A549 (cell line): Measurements from ENCODE around the gene SORT1. TPM values are rescaled to one million over a fixed set of nuclear protein-coding genes. Genes with fewer than 3 reads are reported as not detected.
A peak's percentile ranks its signal among the peaks of the same experiment; 100 is the strongest.
"Not testable (repeated sequence)": the region's sequence is repeated elsewhere in the genome, so short reads cannot be mapped to it uniquely, and the experiment has no call there.

Experiments used
- ATAC-seq, 2 experiments: fragments of 200-7000 bp in 1 of 2; fragments of >200 bp in 1 of 2; cut with Nextera tagmentation in 1 of 2; cut with Tn5 transposase in 1 of 2; 3 replicates each; pipeline versions ENCODE4 v1.8.0 to v1.9.1; 2018 to 2020; ENCODE audit warnings: mild to moderate bottlenecking in 1 of 2, moderate library complexity in 1 of 2
- CTCF ChIA-PET: fragments of 300-600 bp; sonication (Branson Sonifier 250); formaldehyde crosslinking; extraction: SDS; loops from one replicate; lab custom pipeline; 2021; ENCODE audit warnings: antibody characterized with exemption, inconsistent platforms; lab: Yijun Ruan, JAX
- POLR2A ChIA-PET: fragments of 350-600 bp; formaldehyde crosslinking; extraction: SDS; loops from one replicate; lab custom pipeline; 2021; ENCODE audit warnings: antibody characterized with exemption, inconsistent platforms; lab: Yijun Ruan, JAX
- DNase-seq, 2 experiments: peaks; one replicate each; pipeline versions ENCODE4 v3.0.0 to v3.0.0-alpha.2; 2011 to 2016; ENCODE audit warnings: low read depth in 1 of 2, low spot score in 1 of 2
- FAIRE-seq: peaks from 2 replicates; lab custom pipeline; 2011; peaks lifted over from hg19 to GRCh38; lab: Jason Lieb, UNC
- H3K27ac ChIP-seq, 2 experiments: fragments of >200 bp; sonication (Bioruptor Twin); formaldehyde crosslinking; 3 replicates each; pipeline ENCODE4 v1.5.1; 2016 to 2017
- H3K4me1 ChIP-seq: fragments of >200 bp; sonication (Bioruptor Twin); formaldehyde crosslinking; 3 replicates; pipeline ENCODE4 v1.6.1; 2016
- H3K4me2 ChIP-seq: fragments of >200 bp; sonication (Bioruptor Twin); formaldehyde crosslinking; 3 replicates; pipeline ENCODE4 v1.6.1; 2016
- H3K4me3 ChIP-seq: fragments of >200 bp; sonication (Bioruptor Twin); formaldehyde crosslinking; 3 replicates; pipeline ENCODE4 v1.5.1; 2016
- H3K9me3 ChIP-seq: fragments of >200 bp; sonication (Bioruptor Twin); formaldehyde crosslinking; 3 replicates; pipeline ENCODE4 v1.6.1; 2016
- CBX8 ChIP-seq: fragments of 200-600 bp; sonication (generic); IDR thresholded peaks from 2 replicates; pipeline ENCODE4 v1.6.1; 2016
- ESRRA ChIP-seq: fragments of 150-350 bp; IDR thresholded peaks from 2 replicates; pipeline ENCODE4 v1.6.1; 2014; ENCODE audit warnings: mild to moderate bottlenecking, low read length, borderline replicate concordance
- KDM1A ChIP-seq: fragments of 200-600 bp; sonication (generic); IDR thresholded peaks from 2 replicates; pipeline ENCODE4 v1.6.1; 2016; ENCODE audit warnings: low read depth, mild to moderate bottlenecking
- MYC ChIP-seq: IDR thresholded peaks from 2 replicates; pipeline ENCODE4 v1.6.1; 2012; ENCODE audit warnings: mild to moderate bottlenecking, inconsistent platforms, low read length, improper control_type of control experiment, borderline replicate concordance
- NFE2L2 ChIP-seq: fragments of 150-350 bp; conservative IDR thresholded peaks from 2 replicates; pipeline ENCODE4 v1.6.1; 2014; ENCODE audit warnings: low read length
- NR3C1 ChIP-seq: fragments of >200 bp; sonication (Bioruptor Twin); formaldehyde crosslinking; IDR thresholded peaks from 3 replicates; pipeline ENCODE4 v1.6.1; 2017
- RARB ChIP-seq: fragments of 250-450 bp; sonication (Bioruptor Pico); IDR thresholded peaks from 2 replicates; pipeline ENCODE4 v1.8.0; 2021; ENCODE audit warnings: mild to moderate bottlenecking, moderate library complexity
- RFX5 ChIP-seq: fragments of 450-650 bp; IDR thresholded peaks from 2 replicates; pipeline ENCODE4 v1.7.1; 2014; ENCODE audit warnings: antibody characterized with exemption, mild to moderate bottlenecking, moderate library complexity
- TFCP2L1 ChIP-seq: fragments of 250-450 bp; sonication (Bioruptor Pico); IDR thresholded peaks from 2 replicates; pipeline ENCODE4 v1.5.0; 2021; ENCODE audit warnings: mild to moderate bottlenecking
- ZSCAN20 ChIP-seq: fragments of 250-450 bp; sonication (Bioruptor Pico); IDR thresholded peaks from 2 replicates; pipeline ENCODE4 v1.8.0; 2022; ENCODE audit warnings: mild to moderate bottlenecking, moderate library complexity
- WGBS: methylation state at CpG from one replicate; pipeline ENCODE4 v1.1.6; 2017; ENCODE audit errors: missing lambda C conversion rate; 5-methylcytosine and 5-hydroxymethylcytosine counted together
- polyA plus RNA-seq, 4 experiments: library from polyadenylated mRNA; depleted of rRNA in 3 of 4; stranded (reverse); fragments of >200 nt; fragmentation: RNase III in 1 of 4; extraction: RNeasy Plus Mini Kit Qiagen cat#74134 plus additional on column Dnase treatment in 1 of 4; gene quantifications; 2 replicates in 3 of 4; 3 replicates in 1 of 4; pipeline ENCODE4 v1.2.3, GENCODE V29; 2011 to 2017
- TF ChIP-seq, protein P1 (sequence below): fragments of 450-650 bp; IDR thresholded peaks from 2 replicates; pipeline ENCODE4 v1.6.1; 2014; ENCODE audit warnings: antibody characterized with exemption
- TF ChIP-seq, protein P2 (sequence below): IDR thresholded peaks from 2 replicates; pipeline ENCODE4 v1.6.1; 2012; ENCODE audit warnings: low read depth, borderline replicate concordance
- TF ChIP-seq, protein P3 (sequence below): fragments of 150-350 bp; IDR thresholded peaks from 2 replicates; pipeline ENCODE4 v1.6.1; 2014; ENCODE audit warnings: low read depth, mild to moderate bottlenecking, low read length
- TF ChIP-seq, protein P4 (sequence below): fragments of >200 bp; sonication (Bioruptor Twin); formaldehyde crosslinking; IDR thresholded peaks from 2 replicates; pipeline ENCODE4 v1.6.1; 2016

The SORT1 gene
- polyA plus RNA-seq, 2 of the 4 experiments (the other 2 are of a cell fraction) = 6.0 to 14.7 TPM

DNA sequence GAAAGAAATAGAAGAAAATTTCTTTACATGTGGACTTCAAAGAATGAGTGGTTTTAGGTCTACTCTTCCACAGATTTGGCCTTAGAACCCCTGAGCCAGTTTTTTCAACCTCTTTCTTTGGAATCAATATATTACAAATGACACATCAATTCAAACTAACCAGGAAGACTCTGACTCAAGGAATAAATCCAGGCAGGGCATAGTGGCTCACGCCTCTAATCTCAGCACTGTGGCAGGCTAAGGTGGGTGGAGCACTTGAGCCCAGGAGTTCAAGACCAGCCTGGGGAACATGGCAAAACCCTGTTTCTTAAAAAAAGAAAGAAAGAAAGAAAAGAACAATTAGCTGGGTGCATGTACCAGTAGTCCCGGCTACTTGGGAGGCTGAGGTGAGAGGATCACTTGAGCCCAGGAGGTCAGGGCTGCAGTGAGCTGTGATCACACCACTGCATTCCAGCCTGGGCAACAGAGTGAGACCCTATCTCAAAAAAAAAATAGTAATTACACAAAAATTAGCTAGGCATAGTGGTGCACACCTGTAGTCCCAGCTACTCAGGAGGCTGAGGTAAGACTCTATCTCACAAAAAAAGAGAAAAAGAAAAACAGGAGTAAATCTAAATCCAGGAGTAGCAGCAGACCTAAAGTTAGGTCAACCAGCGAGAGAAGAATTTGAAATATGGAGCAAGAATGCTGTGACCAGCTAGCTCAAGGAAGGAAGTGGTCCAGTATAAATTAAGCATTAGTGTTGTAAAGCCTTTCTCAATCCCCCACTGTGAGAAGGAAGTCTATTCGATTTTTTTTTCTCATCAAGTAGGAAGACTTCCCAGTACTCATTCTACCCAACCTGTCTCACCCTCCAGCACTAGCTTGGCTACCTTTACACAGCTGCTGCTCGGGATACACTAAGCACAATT is 1.9 kb downstream of the SORT1 start:
- H3K4me1 ChIP-seq = peaks cover 39% of the 10 kb centered on the region
- no peak for ATAC-seq
- CTCF ChIA-PET = interaction anchor here (7.4 to 14.1 kb wide), 2 partner anchors 119 to 132 kb away, joined by 69 to 107 read pairs; no protein-coding TSS in a partner anchor
- DNase-seq = peak in 1 of 2 experiments; percentile 4
- TF ChIP-seq, protein P1, sequence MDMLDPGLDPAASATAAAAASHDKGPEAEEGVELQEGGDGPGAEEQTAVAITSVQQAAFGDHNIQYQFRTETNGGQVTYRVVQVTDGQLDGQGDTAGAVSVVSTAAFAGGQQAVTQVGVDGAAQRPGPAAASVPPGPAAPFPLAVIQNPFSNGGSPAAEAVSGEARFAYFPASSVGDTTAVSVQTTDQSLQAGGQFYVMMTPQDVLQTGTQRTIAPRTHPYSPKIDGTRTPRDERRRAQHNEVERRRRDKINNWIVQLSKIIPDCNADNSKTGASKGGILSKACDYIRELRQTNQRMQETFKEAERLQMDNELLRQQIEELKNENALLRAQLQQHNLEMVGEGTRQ = no peak
- TF ChIP-seq CBX8 (no peak), RFX5 (no peak), KDM1A (no peak), ESRRA (no peak)
- TF ChIP-seq, protein P2, sequence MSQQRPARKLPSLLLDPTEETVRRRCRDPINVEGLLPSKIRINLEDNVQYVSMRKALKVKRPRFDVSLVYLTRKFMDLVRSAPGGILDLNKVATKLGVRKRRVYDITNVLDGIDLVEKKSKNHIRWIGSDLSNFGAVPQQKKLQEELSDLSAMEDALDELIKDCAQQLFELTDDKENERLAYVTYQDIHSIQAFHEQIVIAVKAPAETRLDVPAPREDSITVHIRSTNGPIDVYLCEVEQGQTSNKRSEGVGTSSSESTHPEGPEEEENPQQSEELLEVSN = no peak
- TF ChIP-seq, protein P3, sequence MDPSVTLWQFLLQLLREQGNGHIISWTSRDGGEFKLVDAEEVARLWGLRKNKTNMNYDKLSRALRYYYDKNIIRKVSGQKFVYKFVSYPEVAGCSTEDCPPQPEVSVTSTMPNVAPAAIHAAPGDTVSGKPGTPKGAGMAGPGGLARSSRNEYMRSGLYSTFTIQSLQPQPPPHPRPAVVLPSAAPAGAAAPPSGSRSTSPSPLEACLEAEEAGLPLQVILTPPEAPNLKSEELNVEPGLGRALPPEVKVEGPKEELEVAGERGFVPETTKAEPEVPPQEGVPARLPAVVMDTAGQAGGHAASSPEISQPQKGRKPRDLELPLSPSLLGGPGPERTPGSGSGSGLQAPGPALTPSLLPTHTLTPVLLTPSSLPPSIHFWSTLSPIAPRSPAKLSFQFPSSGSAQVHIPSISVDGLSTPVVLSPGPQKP = no peak
- TF ChIP-seq, all 56 proteins: peak for 0
- no peaks in the 10 kb centered on the region for H3K9me3 ChIP-seq
- H3K4me3 ChIP-seq = no peak overlapping the region
- 78% methylated on average over 5 of the region's 5 CpGs for WGBS
- H3K4me2 ChIP-seq = peak overlapping the region; percentile 92; the same call in 1 of the 3 replicates
- H3K27ac ChIP-seq = no peak overlapping the region
- FAIRE-seq = no peak
- POLR2A ChIA-PET = no interaction called here

DNA sequence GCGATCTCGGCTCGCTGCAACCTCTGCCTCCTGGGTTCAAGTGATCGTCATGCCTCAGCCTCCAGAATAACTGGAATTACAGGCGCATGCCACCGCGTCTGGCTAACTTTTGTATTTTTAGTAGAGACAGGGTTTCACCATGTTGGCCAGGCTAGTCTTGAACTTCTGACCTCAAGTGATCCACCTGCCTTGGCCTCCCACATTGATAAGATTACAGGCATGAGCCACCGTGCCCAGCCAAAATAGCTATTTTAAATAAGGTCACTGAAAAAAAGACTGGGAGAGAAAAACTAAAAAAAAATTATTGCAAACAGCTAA is 2.5 kb downstream of the SORT1 start:
- FAIRE-seq, H3K4me3 ChIP-seq, H3K27ac ChIP-seq, DNase-seq, POLR2A ChIA-PET, ATAC-seq, H3K9me3 ChIP-seq, H3K4me2 ChIP-seq: not testable (repeated sequence)
- peaks cover 40% of the 10 kb centered on the region for H3K4me1 ChIP-seq
- CTCF ChIA-PET = interaction anchor here (14.1 kb wide), 1 partner anchor 118 kb away, joined by 107 read pairs; no protein-coding TSS in a partner anchor
- 86% methylated on average over 8 of the region's 8 CpGs for WGBS

DNA sequence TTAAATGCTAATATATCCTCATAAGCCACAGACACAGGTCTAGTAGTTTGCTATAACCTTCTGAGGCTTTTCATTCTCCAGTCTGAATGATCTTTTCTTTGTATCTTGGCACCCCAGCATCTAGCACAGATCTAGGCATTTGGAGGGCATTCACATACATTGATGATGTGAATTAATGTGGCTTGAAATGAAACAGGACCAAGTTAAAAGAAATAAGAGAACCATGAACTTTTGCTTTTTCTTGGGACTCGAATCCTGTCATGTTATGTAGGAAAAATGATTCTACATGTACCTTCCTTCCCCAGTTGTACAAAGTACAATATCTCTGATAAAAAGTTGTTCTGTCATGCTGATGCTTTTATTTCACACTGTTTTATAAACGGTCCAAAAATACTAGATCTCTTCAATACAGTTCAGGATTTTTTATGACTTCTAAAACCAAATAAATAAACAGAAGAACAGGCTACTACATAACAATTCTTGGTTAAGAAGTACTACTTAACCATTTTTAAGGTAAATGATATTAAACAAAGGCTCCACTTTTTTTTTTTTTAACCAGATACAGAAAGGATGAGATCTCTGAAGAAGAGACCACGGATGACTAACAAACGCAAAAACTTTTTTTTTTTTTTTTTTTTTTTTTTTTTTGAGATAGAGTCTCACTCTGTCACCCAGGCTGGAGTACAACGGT is 3.0 kb downstream of the SORT1 start:
- FAIRE-seq = no peak
- DNase-seq = no peak
- H3K4me2 ChIP-seq = no peak overlapping the region
- H3K4me1 ChIP-seq = peaks cover 40% of the 10 kb centered on the region
- no peak overlapping the region for H3K27ac ChIP-seq
- CTCF ChIA-PET = interaction anchor here (14.1 kb wide), 1 partner anchor 117 kb away, joined by 107 read pairs; no protein-coding TSS in a partner anchor
- TF ChIP-seq MYC = no peak
- TF ChIP-seq TFCP2L1 (CRISPR knock-in tag) = no peak
- TF ChIP-seq RARB = no peak
- no peak for TF ChIP-seq NR3C1
- TF ChIP-seq NFE2L2 = no peak
- no peak for TF ChIP-seq ZSCAN20 (CRISPR knock-in tag)
- TF ChIP-seq, protein P4, sequence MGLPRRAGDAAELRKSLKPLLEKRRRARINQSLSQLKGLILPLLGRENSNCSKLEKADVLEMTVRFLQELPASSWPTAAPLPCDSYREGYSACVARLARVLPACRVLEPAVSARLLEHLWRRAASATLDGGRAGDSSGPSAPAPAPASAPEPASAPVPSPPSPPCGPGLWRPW = no peak
- 74% methylated on average over 5 of the region's 5 CpGs for WGBS
- H3K9me3 ChIP-seq = no peaks in the 10 kb centered on the region
- POLR2A ChIA-PET = no interaction called here
- no peak overlapping the region for H3K4me3 ChIP-seq
- ATAC-seq = no peak
